Prostate gland (tissue), 2 donors: ENCODE measurements around the gene STAMBPL1. TPM values are rescaled to one million over a fixed set of nuclear protein-coding genes. Genes with fewer than 3 reads are reported as not detected.
A peak's percentile ranks its signal among the peaks of the same experiment; 100 is the strongest.

Source experiments
- DNase-seq: peaks from one replicate; pipeline ENCODE4 v3.0.0-alpha.2; 2019; ENCODE audit warnings: low spot score
- H3K27ac ChIP-seq, 2 donors: fragments of 200-600 bp; sonication (generic); 2 replicates each; pipeline ENCODE4 v1.5.1; 2017 to 2019
- H3K27me3 ChIP-seq: fragments of 200-600 bp; sonication (generic); replicated peaks from 2 replicates; pipeline ENCODE4 v1.5.1; 2019; ENCODE audit not compliant: insufficient read depth
- H3K36me3 ChIP-seq, 2 donors: fragments of 200-600 bp; sonication (generic); 1 replicate in 1 of 2; 2 replicates in 1 of 2; pipeline versions ENCODE4 v1.5.1 to v1.8.1; 2017 to 2019
- H3K4me1 ChIP-seq: fragments of 200-600 bp; sonication (generic); replicated peaks from 2 replicates; pipeline ENCODE4 v1.5.1; 2019
- H3K4me3 ChIP-seq, 2 donors: fragments of 200-600 bp; sonication (generic); 2 replicates each; pipeline ENCODE4 v1.5.1; 2017 to 2019
- H3K9me3 ChIP-seq: fragments of 200-600 bp; sonication (generic); 2 replicates; pipeline ENCODE4 v1.5.1; 2017
- CTCF ChIP-seq, 4 experiments: fragments of 200-600 bp in 2 of 4; fragments of 450-650 bp in 2 of 4; sonication (generic) in 2 of 4; IDR thresholded peaks; 1 replicate in 3 of 4; 2 replicates in 1 of 4; pipeline ENCODE4 v1.5.1; 2016 to 2019; ENCODE audit warnings: antibody characterized with exemption in 4 of 4, mild to moderate bottlenecking in 2 of 4, moderate library complexity in 2 of 4
- POLR2A ChIP-seq: fragments of 450-650 bp; IDR thresholded peaks from one replicate; pipeline ENCODE4 v1.6.1; 2016; ENCODE audit warnings: antibody characterized with exemption, mild to moderate bottlenecking
- POLR2AphosphoS5 ChIP-seq: sonication (generic); formaldehyde crosslinking; IDR thresholded peaks from one replicate; pipeline ENCODE4 v1.6.1; 2017; ENCODE audit warnings: antibody characterized with exemption
- WGBS: methylation state at CpG from one replicate; pipeline ENCODE4 v1.1.5; 2018; 5-methylcytosine and 5-hydroxymethylcytosine counted together
- intact Hi-C: fragments of 100-400 bp; cut with DNase I; formaldehyde crosslinking; loops from one replicate; pipeline ENCODE4 v1.14.2; 2022
- total RNA-seq, 2 donors: library from RNA; depleted of rRNA; stranded (reverse); fragments of >200 nt; gene quantifications; one replicate each; pipeline ENCODE4 v1.1.0, GENCODE V29; 2016

STAMBPL1 gene
- total RNA-seq, 2 donors from 2014 or later, result 3.6 to 5.8 TPM

GRCh38 chr10:88854684-88855083 lies 25.4 kb upstream of the STAMBPL1 start:
- no peaks in the 10 kb centered on the region for H3K27me3 ChIP-seq
- DNase-seq, result no peak
- WGBS, result 19% methylated on average over 3 of the region's 3 CpGs
- peaks cover 5% of the 10 kb centered on the region for H3K4me1 ChIP-seq
- no peak overlapping the region for H3K27ac ChIP-seq
- TF ChIP-seq POLR2AphosphoS5, result no peak
- no peak overlapping the region for H3K4me3 ChIP-seq
- H3K36me3 ChIP-seq, result no peaks in the 10 kb centered on the region
- intact Hi-C loops, result no loop called here
- H3K9me3 ChIP-seq, result no peaks in the 10 kb centered on the region

- no peak for DNase-seq
- Histone ChIP-seq H3K4me1 (peaks cover 2% of the 10 kb centered on the region), H3K27ac (no peak overlapping the region), H3K9me3 (no peaks in the 10 kb centered on the region), H3K4me3 (no peak overlapping the region), H3K36me3 (no peaks in the 10 kb centered on the region), H3K27me3 (no peaks in the 10 kb centered on the region)
- TF ChIP-seq CTCF (IDR thresholded peaks at IDR 0.05), result no peak
- no peak for TF ChIP-seq POLR2A
- TF ChIP-seq POLR2AphosphoS5, result no peak
- intact Hi-C loops, result no loop called here
These were observed 22.2 kb upstream of the STAMBPL1 start for GRCh38 chr10:88857831-88858230.

- no peaks in the 10 kb centered on the region for H3K27me3 ChIP-seq
- H3K9me3 ChIP-seq, result no peaks in the 10 kb centered on the region
- H3K4me1 ChIP-seq, result peaks cover 2% of the 10 kb centered on the region
- no peak overlapping the region for H3K4me3 ChIP-seq
- DNase-seq, result no peak
- intact Hi-C loops, result no loop called here
- 7% methylated on average over 2 of the region's 2 CpGs for WGBS
- no peaks in the 10 kb centered on the region for H3K36me3 ChIP-seq
- TF ChIP-seq CTCF (IDR thresholded peaks at IDR 0.05) (no peak), POLR2AphosphoS5 (peak; percentile 32), POLR2A (no peak)
- H3K27ac ChIP-seq, result peak overlapping the region; percentile 19 to 45
These were observed 21.6 kb upstream of the STAMBPL1 start for GRCh38 chr10:88858491-88858890.

- H3K9me3 ChIP-seq, result no peaks in the 10 kb centered on the region
- no peak overlapping the region for H3K4me3 ChIP-seq
- H3K27me3 ChIP-seq, result no peaks in the 10 kb centered on the region
- peaks cover 2% of the 10 kb centered on the region for H3K4me1 ChIP-seq
- DNase-seq, result no peak
- H3K27ac ChIP-seq, result no peak overlapping the region
- intact Hi-C loops, result no loop called here
- 90% methylated on average over 1 of the region's 1 CpG for WGBS
- H3K36me3 ChIP-seq, result no peaks in the 10 kb centered on the region
- TF ChIP-seq CTCF (IDR thresholded peaks at IDR 0.05) (no peak), POLR2AphosphoS5 (no peak), POLR2A (no peak)
These were observed 19.0 kb upstream of the STAMBPL1 start for GRCh38 chr10:88861036-88861435.

GRCh38 chr10:88865281-88865876 lies 14.7 kb upstream of the STAMBPL1 start:
- Histone ChIP-seq H3K36me3 (no peaks in the 10 kb centered on the region), H3K9me3 (no peaks in the 10 kb centered on the region), H3K27me3 (no peaks in the 10 kb centered on the region), H3K4me1 (no peaks in the 10 kb centered on the region), H3K4me3 (no peak overlapping the region), H3K27ac (no peak overlapping the region)
- TF ChIP-seq POLR2A, result no peak
- peak in 3 of 4 experiments; percentile 27 to 58 (median 54) for TF ChIP-seq CTCF (IDR thresholded peaks at IDR 0.05)
- no peak for TF ChIP-seq POLR2AphosphoS5
- intact Hi-C loops, result no loop called here
- WGBS, result 76% methylated on average over 4 of the region's 4 CpGs
- peak; percentile 24 for DNase-seq
